HG02852 (cell line): ENCODE data around the gene FN1.

ENCODE experiments used
- ATAC-seq: cut with Tn5 transposase; IDR thresholded peaks from one replicate; pipeline ENCODE4 v1.9.1; 2021; ENCODE audit warnings: mild to moderate bottlenecking, moderate library complexity; ENCODE audit not compliant: unreplicated experiment

FN1 gene

GRCh38 chr2:215442401-215442787 lies 6.5 kb upstream of the FN1 start:
- no peak for ATAC-seq

GRCh38 chr2:215441560-215442400 lies 5.9 kb upstream of the FN1 start:
- no peak for ATAC-seq

GRCh38 chr2:215439980-215440512 lies 4.2 kb upstream of the FN1 start:
- no peak for ATAC-seq

GRCh38 chr2:215439404-215439803 lies 3.5 kb upstream of the FN1 start:
- ATAC-seq = no peak

- no peak for ATAC-seq
Observed at GRCh38 chr2:215437614-215438013, 1.7 kb upstream of the FN1 start.

- peak; percentile 26 for ATAC-seq
Observed at GRCh38 chr2:215436705-215437565, 1.1 kb upstream of the FN1 start.

GRCh38 chr2:215435280-215435869 lies 493 bp downstream of the FN1 start:
- peak; percentile 34 for ATAC-seq

GRCh38 chr2:215434447-215435279 lies 1.2 kb downstream of the FN1 start:
- ATAC-seq = no peak

GRCh38 chr2:215432759-215433594 lies 2.9 kb downstream of the FN1 start:
- no peak for ATAC-seq

- no peak for ATAC-seq
Observed at GRCh38 chr2:215431778-215432758, 3.8 kb downstream of the FN1 start.

GRCh38 chr2:215431290-215431689 lies 4.6 kb downstream of the FN1 start:
- ATAC-seq = no peak

- ATAC-seq = no peak
Observed at GRCh38 chr2:215430528-215431187, 5.2 kb downstream of the FN1 start.

GRCh38 chr2:215429424-215429823 lies 6.4 kb downstream of the FN1 start:
- ATAC-seq = no peak

- no peak for ATAC-seq
Observed at GRCh38 chr2:215428060-215428910, 7.6 kb downstream of the FN1 start.

- ATAC-seq = no peak
Observed at GRCh38 chr2:215427585-215427984, 8.3 kb downstream of the FN1 start.

GRCh38 chr2:215425021-215425782 lies 10.7 kb downstream of the FN1 start:
- ATAC-seq = no peak
